GM12892 (cell line): ENCODE measurements around the gene DIP2B.

ENCODE experiments used
- DNase-seq: peaks from one replicate; pipeline ENCODE4 v3.0.0; 2011; ENCODE audit not compliant: insufficient read length
- FAIRE-seq: peaks from 2 replicates; lab custom pipeline; 2011; peaks lifted over from hg19 to GRCh38; lab: Jason Lieb, UNC
- POLR2A ChIP-seq: IDR thresholded peaks from 2 replicates; pipeline ENCODE4 v1.6.1; 2011; ENCODE audit warnings: low read depth, low read length, control low read depth
- POLR2AphosphoS5 ChIP-seq: IDR thresholded peaks from 2 replicates; pipeline ENCODE4 v1.6.1; 2011; ENCODE audit warnings: low read depth, low read length, control low read depth
- TAF1 ChIP-seq: IDR thresholded peaks from 2 replicates; pipeline ENCODE4 v1.6.1; 2011; ENCODE audit warnings: low read depth, mild to moderate bottlenecking, control low read depth, low read length, borderline replicate concordance

DIP2B gene

GRCh38 chr12:50621399-50622300 lies 116.9 kb downstream of the DIP2B start:
- no peak for DNase-seq
- no peak for FAIRE-seq
- TF ChIP-seq POLR2AphosphoS5 (no peak), POLR2A (no peak)

- DNase-seq (no peak), FAIRE-seq (no peak)
- TF ChIP-seq POLR2AphosphoS5 (no peak), TAF1 (no peak), POLR2A (no peak)
These were observed 120.5 kb downstream of the DIP2B start for GRCh38 chr12:50625029-50625925.

DNA sequence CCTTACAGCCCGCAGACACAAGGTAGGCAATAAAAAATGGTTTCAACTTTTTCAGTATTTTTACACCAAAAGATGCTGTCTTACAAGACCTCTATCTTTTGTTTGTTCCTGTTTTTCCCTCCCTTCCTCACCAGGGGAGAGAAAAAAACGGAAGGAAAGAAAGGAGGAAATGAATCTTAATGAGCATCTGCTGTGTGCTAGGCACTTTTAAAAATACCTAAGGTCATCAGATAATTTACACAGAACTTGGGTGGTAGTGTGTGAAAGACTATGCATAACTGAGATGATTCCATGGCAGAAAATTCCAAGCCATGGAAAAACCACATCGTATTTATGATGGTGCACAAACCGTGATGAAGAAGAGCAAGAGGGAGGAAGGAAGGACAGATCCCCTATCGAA lies 121.2 kb downstream of the DIP2B start:
- DNase-seq (no peak), FAIRE-seq (no peak)
- TF ChIP-seq TAF1 = no peak
- no peak for TF ChIP-seq POLR2AphosphoS5
- no peak for TF ChIP-seq POLR2A

DNA sequence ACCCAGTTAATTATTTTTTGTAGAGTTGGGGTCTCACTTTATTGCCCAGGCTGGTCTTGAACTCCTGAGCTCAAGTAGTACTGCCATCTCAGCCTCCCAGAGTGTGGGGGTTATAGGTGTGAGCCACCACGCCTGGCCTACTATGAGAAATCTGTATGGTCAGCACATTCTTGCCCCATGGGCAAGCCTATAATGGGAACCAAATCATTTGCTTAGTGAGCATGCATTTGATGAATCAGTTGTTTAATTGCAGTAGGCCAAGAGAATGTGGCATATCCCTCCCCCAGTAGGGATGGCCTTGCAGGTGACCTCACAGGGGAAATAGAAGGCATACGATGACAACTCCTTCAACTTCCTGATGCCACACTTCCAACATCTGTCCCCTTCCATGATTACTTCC lies 122.7 kb downstream of the DIP2B start:
- TF ChIP-seq TAF1 = no peak
- TF ChIP-seq POLR2A = no peak
- no peak for TF ChIP-seq POLR2AphosphoS5
- no peak for DNase-seq
- FAIRE-seq = no peak

- no peak for DNase-seq
- no peak for FAIRE-seq
- TF ChIP-seq POLR2AphosphoS5 (no peak), POLR2A (no peak), TAF1 (no peak)
These were observed 123.6 kb downstream of the DIP2B start for GRCh38 chr12:50628394-50628793.

DNA sequence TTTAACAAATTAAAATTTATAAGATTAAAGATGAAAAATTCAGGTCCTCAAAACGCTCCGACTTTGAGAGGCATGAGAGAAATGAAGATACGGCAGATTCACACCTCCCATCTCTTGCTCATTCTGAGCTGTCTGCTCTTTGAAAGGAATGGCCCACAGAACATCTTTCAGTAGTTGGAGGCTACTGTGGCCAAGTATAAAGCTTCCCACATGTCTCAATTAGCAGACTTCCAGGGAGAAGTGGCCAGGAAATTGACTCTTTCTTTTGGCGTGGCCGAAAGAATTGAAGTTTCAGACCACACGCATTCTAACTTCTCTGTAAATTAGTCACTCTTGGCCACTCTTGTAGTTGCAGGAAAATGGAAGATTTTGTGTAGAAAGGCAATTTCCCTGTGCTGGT lies 129.2 kb downstream of the DIP2B start:
- no peak for FAIRE-seq
- TF ChIP-seq POLR2AphosphoS5 (no peak), POLR2A (no peak), TAF1 (no peak)
- DNase-seq = no peak

DNA sequence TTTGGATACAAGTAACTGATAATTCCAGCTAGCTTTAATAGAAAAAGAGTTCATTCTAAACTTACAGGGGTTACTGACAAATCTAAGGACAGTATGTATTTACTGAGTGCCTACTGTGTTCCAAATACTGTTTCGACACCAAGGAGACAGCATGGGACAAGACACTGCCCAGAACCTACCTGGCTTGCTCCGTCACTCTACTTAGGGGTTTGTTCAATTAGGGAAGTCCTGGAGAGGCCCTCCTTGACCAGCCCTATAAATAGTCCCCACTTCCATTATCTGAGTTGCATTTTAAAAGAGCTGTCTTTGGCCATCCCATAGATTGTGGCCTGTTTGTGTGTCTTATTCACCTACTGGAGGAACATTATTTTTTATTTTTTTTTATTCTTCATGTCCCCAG lies 129.6 kb downstream of the DIP2B start:
- DNase-seq (no peak), FAIRE-seq (no peak)
- TF ChIP-seq POLR2A (no peak), TAF1 (no peak), POLR2AphosphoS5 (no peak)

DNA sequence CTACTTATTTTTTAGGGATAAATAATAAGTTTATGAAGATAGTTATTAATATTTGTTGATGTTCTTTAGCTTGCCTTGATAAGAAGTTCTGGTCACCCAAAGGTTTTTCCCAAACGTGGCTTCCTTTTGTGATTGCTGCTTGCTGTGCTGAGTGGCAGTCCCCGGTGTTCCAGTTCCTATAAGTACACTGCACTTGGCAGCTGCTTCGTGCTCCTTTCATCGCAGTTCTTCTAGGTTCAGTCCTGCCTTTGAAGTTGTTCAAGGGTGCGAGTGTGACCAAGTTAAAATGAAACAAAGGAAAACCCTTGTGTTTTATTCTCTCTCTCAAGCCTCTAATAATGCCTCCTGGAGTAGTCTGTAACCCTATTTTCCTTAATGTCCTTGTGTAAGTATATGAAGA lies 130.6 kb downstream of the DIP2B start:
- no peak for DNase-seq
- no peak for FAIRE-seq
- TF ChIP-seq POLR2A (no peak), POLR2AphosphoS5 (no peak), TAF1 (no peak)

DNA sequence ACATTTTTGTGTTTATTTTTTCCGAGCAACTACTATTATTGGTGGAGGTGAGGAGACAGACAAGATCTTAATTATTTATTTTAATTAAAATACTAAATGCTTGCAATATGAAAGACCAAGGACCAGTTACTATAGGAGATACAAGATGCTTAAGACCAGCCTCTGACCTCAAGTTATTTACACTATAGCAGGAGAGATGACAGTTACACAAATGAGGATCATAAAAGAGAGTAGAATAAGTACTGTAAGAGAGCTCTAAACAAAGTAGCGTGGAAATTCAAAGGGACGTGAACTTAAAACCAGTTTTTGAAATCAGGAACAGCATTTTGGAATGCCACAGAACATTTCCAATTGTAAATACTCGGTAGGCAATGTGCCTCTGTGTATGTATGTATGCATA lies 131.1 kb downstream of the DIP2B start:
- DNase-seq (no peak), FAIRE-seq (no peak)
- TF ChIP-seq POLR2A (no peak), POLR2AphosphoS5 (no peak), TAF1 (no peak)

- FAIRE-seq (no peak), DNase-seq (no peak)
- TF ChIP-seq POLR2AphosphoS5 (no peak), TAF1 (no peak), POLR2A (no peak)
These were observed 131.7 kb downstream of the DIP2B start for GRCh38 chr12:50636505-50636904.

GRCh38 chr12:50637870-50638481 lies 133.2 kb downstream of the DIP2B start:
- FAIRE-seq (no peak), DNase-seq (no peak)
- TF ChIP-seq POLR2A (no peak), POLR2AphosphoS5 (no peak), TAF1 (no peak)
